Measurements from ENCODE around the gene SV2B.

DNA sequence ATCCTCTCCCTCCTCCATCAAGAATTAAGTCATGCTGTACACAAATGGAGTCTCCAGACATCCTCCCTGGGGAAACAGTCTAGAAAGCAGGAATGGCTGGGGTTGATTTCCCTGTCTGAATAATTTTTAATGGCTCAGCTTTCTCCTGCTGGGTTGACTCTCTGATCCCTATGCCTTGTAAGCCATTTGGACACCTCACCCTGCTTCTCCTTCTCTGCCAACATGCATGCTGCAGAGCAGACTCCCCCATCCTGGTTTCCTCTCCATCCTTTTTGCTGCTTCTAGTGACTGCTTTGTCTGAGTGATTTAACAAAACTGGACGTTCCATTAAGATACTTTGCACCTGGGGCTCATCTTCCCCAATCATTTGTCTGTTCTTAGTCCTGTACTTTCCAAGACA is 22.2 kb downstream of the SV2B start:
- TF ChIP-seq, protein P1, sequence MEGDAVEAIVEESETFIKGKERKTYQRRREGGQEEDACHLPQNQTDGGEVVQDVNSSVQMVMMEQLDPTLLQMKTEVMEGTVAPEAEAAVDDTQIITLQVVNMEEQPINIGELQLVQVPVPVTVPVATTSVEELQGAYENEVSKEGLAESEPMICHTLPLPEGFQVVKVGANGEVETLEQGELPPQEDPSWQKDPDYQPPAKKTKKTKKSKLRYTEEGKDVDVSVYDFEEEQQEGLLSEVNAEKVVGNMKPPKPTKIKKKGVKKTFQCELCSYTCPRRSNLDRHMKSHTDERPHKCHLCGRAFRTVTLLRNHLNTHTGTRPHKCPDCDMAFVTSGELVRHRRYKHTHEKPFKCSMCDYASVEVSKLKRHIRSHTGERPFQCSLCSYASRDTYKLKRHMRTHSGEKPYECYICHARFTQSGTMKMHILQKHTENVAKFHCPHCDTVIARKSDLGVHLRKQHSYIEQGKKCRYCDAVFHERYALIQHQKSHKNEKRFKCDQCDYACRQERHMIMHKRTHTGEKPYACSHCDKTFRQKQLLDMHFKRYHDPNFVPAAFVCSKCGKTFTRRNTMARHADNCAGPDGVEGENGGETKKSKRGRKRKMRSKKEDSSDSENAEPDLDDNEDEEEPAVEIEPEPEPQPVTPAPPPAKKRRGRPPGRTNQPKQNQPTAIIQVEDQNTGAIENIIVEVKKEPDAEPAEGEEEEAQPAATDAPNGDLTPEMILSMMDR (IDR thresholded peaks at IDR 0.05 in 2 of 3, conservative IDR thresholded peaks at IDR 0.05 in 1 of 3; ENCODE audit: insufficient read depth in 2 of 3, low read depth in 1 of 3, low read length in 3 of 3), result no peak
- TF ChIP-seq ESRRA (IDR thresholded peaks at IDR 0.05; ENCODE audit: borderline replicate concordance, low read depth), result no peak
- TF ChIP-seq RFX5 (IDR thresholded peaks at IDR 0.05; ENCODE audit: low read depth, low read length), result no peak
- no peak for TF ChIP-seq EZH2 (IDR thresholded peaks at IDR 0.05; ENCODE audit: borderline replicate concordance, low read depth, low read length)
- no peak for TF ChIP-seq CREB1 (IDR thresholded peaks at IDR 0.05)
- TF ChIP-seq CREB1 (CRISPR knock-in tag; IDR thresholded peaks at IDR 0.05), result no peak
- TF ChIP-seq, protein P2, sequence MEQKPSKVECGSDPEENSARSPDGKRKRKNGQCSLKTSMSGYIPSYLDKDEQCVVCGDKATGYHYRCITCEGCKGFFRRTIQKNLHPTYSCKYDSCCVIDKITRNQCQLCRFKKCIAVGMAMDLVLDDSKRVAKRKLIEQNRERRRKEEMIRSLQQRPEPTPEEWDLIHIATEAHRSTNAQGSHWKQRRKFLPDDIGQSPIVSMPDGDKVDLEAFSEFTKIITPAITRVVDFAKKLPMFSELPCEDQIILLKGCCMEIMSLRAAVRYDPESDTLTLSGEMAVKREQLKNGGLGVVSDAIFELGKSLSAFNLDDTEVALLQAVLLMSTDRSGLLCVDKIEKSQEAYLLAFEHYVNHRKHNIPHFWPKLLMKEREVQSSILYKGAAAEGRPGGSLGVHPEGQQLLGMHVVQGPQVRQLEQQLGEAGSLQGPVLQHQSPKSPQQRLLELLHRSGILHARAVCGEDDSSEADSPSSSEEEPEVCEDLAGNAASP (IDR thresholded peaks at IDR 0.05), result no peak
- TF ChIP-seq KDM5B (IDR thresholded peaks at IDR 0.05; ENCODE audit: insufficient replicate concordance, low read depth, low read length), result no peak
- no peak for TF ChIP-seq EP300 (IDR thresholded peaks at IDR 0.05; ENCODE audit: low read length)
- TF ChIP-seq, protein P3, sequence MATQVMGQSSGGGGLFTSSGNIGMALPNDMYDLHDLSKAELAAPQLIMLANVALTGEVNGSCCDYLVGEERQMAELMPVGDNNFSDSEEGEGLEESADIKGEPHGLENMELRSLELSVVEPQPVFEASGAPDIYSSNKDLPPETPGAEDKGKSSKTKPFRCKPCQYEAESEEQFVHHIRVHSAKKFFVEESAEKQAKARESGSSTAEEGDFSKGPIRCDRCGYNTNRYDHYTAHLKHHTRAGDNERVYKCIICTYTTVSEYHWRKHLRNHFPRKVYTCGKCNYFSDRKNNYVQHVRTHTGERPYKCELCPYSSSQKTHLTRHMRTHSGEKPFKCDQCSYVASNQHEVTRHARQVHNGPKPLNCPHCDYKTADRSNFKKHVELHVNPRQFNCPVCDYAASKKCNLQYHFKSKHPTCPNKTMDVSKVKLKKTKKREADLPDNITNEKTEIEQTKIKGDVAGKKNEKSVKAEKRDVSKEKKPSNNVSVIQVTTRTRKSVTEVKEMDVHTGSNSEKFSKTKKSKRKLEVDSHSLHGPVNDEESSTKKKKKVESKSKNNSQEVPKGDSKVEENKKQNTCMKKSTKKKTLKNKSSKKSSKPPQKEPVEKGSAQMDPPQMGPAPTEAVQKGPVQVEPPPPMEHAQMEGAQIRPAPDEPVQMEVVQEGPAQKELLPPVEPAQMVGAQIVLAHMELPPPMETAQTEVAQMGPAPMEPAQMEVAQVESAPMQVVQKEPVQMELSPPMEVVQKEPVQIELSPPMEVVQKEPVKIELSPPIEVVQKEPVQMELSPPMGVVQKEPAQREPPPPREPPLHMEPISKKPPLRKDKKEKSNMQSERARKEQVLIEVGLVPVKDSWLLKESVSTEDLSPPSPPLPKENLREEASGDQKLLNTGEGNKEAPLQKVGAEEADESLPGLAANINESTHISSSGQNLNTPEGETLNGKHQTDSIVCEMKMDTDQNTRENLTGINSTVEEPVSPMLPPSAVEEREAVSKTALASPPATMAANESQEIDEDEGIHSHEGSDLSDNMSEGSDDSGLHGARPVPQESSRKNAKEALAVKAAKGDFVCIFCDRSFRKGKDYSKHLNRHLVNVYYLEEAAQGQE (IDR thresholded peaks at IDR 0.05; ENCODE audit: borderline replicate concordance), result no peak
- TF ChIP-seq, protein P3 (CRISPR knock-in tag; IDR thresholded peaks at IDR 0.05; ENCODE audit: low read depth), result no peak

Measured in K562 (cell line).